SK-N-SH (cell line): ENCODE results near the gene ZNF580. TPM values are rescaled to one million over a fixed set of nuclear protein-coding genes. Genes with fewer than 3 reads are reported as not detected.

Experiments
- CTCF ChIA-PET: fragments of 300-600, 350-600 bp; formaldehyde crosslinking; extraction: SDS; loops from one replicate; lab custom pipeline; 2021; lab: Yijun Ruan, JAX
- POLR2A ChIA-PET: fragments of 350-600 bp; sonication (Branson Sonifier 250); formaldehyde crosslinking; extraction: SDS; loops from one replicate; lab custom pipeline; 2020; ENCODE audit warnings: antibody characterized with exemption, inconsistent platforms; lab: Yijun Ruan, JAX
- DNase-seq: peaks from one replicate; pipeline ENCODE4 v3.0.0; 2012
- H2AFZ ChIP-seq: fragments of 200-600 bp; sonication (generic); 2 replicates; pipeline ENCODE4 v1.8.1; 2016; ENCODE audit warnings: antibody characterized with exemption, mild to moderate bottlenecking, low read depth
- H3F3A ChIP-seq: fragments of 200-600 bp; sonication (generic); replicated peaks from 2 replicates; pipeline ENCODE3; 2016; ENCODE audit warnings: antibody characterized with exemption, mild to moderate bottlenecking; ENCODE audit not compliant: insufficient read depth
- H3K27ac ChIP-seq, 2 experiments: fragments of 200-500 bp in 1 of 2; fragments of 200-600 bp in 1 of 2; sonication (Bioruptor generic) in 1 of 2; sonication (generic), shearing (Covaris generic) in 1 of 2; 2 replicates each; pipeline versions ENCODE4 v1.5.1 to v1.6.1; 2014 to 2016; ENCODE audit warnings: low read depth in 2 of 2, inconsistent platforms in 1 of 2, low read length in 1 of 2, mild to moderate bottlenecking in 1 of 2, mixed read lengths in 1 of 2
- H3K27me3 ChIP-seq: fragments of 200-600 bp; sonication (generic), shearing (Covaris generic); 2 replicates; pipeline ENCODE4 v1.6.1; 2016; ENCODE audit warnings: mixed run types; ENCODE audit not compliant: insufficient read depth
- H3K36me3 ChIP-seq, 2 experiments: fragments of 200-500 bp in 1 of 2; fragments of 200-600 bp in 1 of 2; sonication (Bioruptor generic) in 1 of 2; sonication (generic) in 1 of 2; replicated peaks in 1 of 2; 2 replicates each; pipeline versions ENCODE3 to v1.5.1; 2014 to 2016; ENCODE audit warnings: low read length in 1 of 2, mild to moderate bottlenecking in 1 of 2; ENCODE audit not compliant: insufficient read depth in 2 of 2, control insufficient read depth in 1 of 2
- H3K4me1 ChIP-seq, 2 experiments: fragments of 200-500 bp in 1 of 2; fragments of 200-600 bp in 1 of 2; sonication (Bioruptor generic) in 1 of 2; sonication (generic), shearing (Covaris generic) in 1 of 2; 2 replicates each; pipeline versions ENCODE4 v1.5.1 to v1.6.1; 2014 to 2016; ENCODE audit warnings: low read depth in 1 of 2, low read length in 1 of 2, mixed run types in 1 of 2; ENCODE audit not compliant: insufficient read depth in 2 of 2, control insufficient read depth in 1 of 2
- H3K4me2 ChIP-seq: fragments of 200-600 bp; sonication (generic), shearing (Covaris generic); 2 replicates; pipeline ENCODE4 v1.6.1; 2017; ENCODE audit warnings: mixed run types
- H3K4me3 ChIP-seq, 2 experiments: fragments of 200-500 bp in 1 of 2; fragments of 200-600 bp in 1 of 2; sonication (Bioruptor generic) in 1 of 2; sonication (generic), shearing (Covaris generic) in 1 of 2; 2 replicates each; pipeline versions ENCODE4 v1.5.1 to v1.8.1; 2014 to 2016; ENCODE audit warnings: low read depth in 2 of 2, inconsistent platforms in 1 of 2, low read length in 1 of 2, mild to moderate bottlenecking in 1 of 2, mixed read lengths in 1 of 2, moderate library complexity in 1 of 2
- H3K79me2 ChIP-seq: fragments of 200-600 bp; sonication (generic); 2 replicates; pipeline ENCODE4 v1.8.1; 2017; ENCODE audit warnings: mild to moderate bottlenecking; ENCODE audit not compliant: insufficient read depth
- H3K9ac ChIP-seq: fragments of 200-600 bp; sonication (generic); 2 replicates; pipeline ENCODE4 v1.6.1; 2017; ENCODE audit warnings: mixed run types
- H3K9me2 ChIP-seq: fragments of 200-600 bp; sonication (generic); 2 replicates; pipeline ENCODE4 v1.6.1; 2017; ENCODE audit warnings: mixed run types
- H3K9me3 ChIP-seq: fragments of 200-600 bp; sonication (generic); 2 replicates; pipeline ENCODE4 v1.6.1; 2017; ENCODE audit warnings: mixed run types, mild to moderate bottlenecking, moderate library complexity
- H4K20me1 ChIP-seq: fragments of 200-600 bp; sonication (generic); 2 replicates; pipeline ENCODE4 v1.6.1; 2017; ENCODE audit warnings: mild to moderate bottlenecking, mixed run types; ENCODE audit not compliant: insufficient read depth
- ELF1 ChIP-seq: IDR thresholded peaks from 2 replicates; pipeline ENCODE4 v1.4.0; 2012
- EP300 ChIP-seq, 2 experiments: IDR thresholded peaks; 2 replicates each; pipeline versions ENCODE4 v1.4.0 to v1.6.1; 2012; ENCODE audit warnings: borderline replicate concordance in 1 of 2, low read depth in 1 of 2, low read length in 1 of 2
- EZH2phosphoT487 ChIP-seq: fragments of 200-600 bp; sonication (generic); IDR thresholded peaks from 2 replicates; pipeline ENCODE4 v1.6.1; 2017; ENCODE audit warnings: low read depth, mixed run types, mild to moderate bottlenecking, antibody characterized with exemption, moderate library complexity, borderline replicate concordance
- FOSL2 ChIP-seq: IDR thresholded peaks from 2 replicates; pipeline ENCODE4 v1.4.0; 2012; ENCODE audit warnings: low read depth, mild to moderate bottlenecking, moderate library complexity, borderline replicate concordance
- FOXM1 ChIP-seq: IDR thresholded peaks from 2 replicates; pipeline ENCODE4 v1.4.0; 2012; ENCODE audit warnings: low read depth, mild to moderate bottlenecking
- GATA2 ChIP-seq: sonication (generic); formaldehyde crosslinking; IDR thresholded peaks from 2 replicates; pipeline ENCODE4 v1.5.0; 2020; ENCODE audit warnings: mild to moderate bottlenecking, missing genetic modification reagents
- MEF2A ChIP-seq: IDR thresholded peaks from 2 replicates; pipeline ENCODE4 v1.4.0; 2012; ENCODE audit warnings: low read depth, borderline replicate concordance
- MXI1 ChIP-seq: IDR thresholded peaks from 2 replicates; pipeline ENCODE4 v1.6.1; 2012; ENCODE audit warnings: mild to moderate bottlenecking, low read depth, low read length, improper control_type of control experiment
- POLR2AphosphoS5 ChIP-seq: IDR thresholded peaks from 2 replicates; pipeline ENCODE4 v1.6.1; 2012; ENCODE audit warnings: low read depth, low read length
- RXRA ChIP-seq: IDR thresholded peaks from 2 replicates; pipeline ENCODE4 v1.4.0; 2012; ENCODE audit warnings: low read depth, mild to moderate bottlenecking, borderline replicate concordance
- SIN3A ChIP-seq: IDR thresholded peaks from 2 replicates; pipeline ENCODE4 v1.6.1; 2012; ENCODE audit warnings: low read depth, mild to moderate bottlenecking, low read length, moderate library complexity, borderline replicate concordance
- SMC3 ChIP-seq: IDR thresholded peaks from 2 replicates; pipeline ENCODE4 v1.6.1; 2012; ENCODE audit warnings: low read depth, low read length, improper control_type of control experiment
- TCF12 ChIP-seq: IDR thresholded peaks from 2 replicates; pipeline ENCODE4 v1.4.0; 2012
- TEAD4 ChIP-seq: IDR thresholded peaks from 2 replicates; pipeline ENCODE4 v1.4.0; 2012; ENCODE audit warnings: mild to moderate bottlenecking, borderline replicate concordance; ENCODE audit not compliant: insufficient read depth
- USF2 ChIP-seq: fragments of 150-350 bp; IDR thresholded peaks from 2 replicates; pipeline ENCODE4 v1.6.1; 2017; ENCODE audit warnings: antibody characterized with exemption, low read length, low read depth, borderline replicate concordance
- YY1 ChIP-seq: IDR thresholded peaks from 2 replicates; pipeline ENCODE4 v1.4.0; 2012; ENCODE audit warnings: low read depth, mild to moderate bottlenecking
- WGBS: methylation state at CpG from one replicate; pipeline ENCODE4 v1.1.6; 2017; ENCODE audit warnings: low lambda C conversion rate; 5-methylcytosine and 5-hydroxymethylcytosine counted together
- polyA plus RNA-seq, 3 experiments: library from polyadenylated mRNA; depleted of rRNA; stranded (reverse); fragments of >200 nt; gene quantifications; 2 replicates each; pipeline ENCODE4 v1.2.3, GENCODE V29; 2012

The ZNF580 gene
- polyA plus RNA-seq, 1 of the 3 experiments (the other 2 are of a cell fraction) = 21.9 TPM

DNA sequence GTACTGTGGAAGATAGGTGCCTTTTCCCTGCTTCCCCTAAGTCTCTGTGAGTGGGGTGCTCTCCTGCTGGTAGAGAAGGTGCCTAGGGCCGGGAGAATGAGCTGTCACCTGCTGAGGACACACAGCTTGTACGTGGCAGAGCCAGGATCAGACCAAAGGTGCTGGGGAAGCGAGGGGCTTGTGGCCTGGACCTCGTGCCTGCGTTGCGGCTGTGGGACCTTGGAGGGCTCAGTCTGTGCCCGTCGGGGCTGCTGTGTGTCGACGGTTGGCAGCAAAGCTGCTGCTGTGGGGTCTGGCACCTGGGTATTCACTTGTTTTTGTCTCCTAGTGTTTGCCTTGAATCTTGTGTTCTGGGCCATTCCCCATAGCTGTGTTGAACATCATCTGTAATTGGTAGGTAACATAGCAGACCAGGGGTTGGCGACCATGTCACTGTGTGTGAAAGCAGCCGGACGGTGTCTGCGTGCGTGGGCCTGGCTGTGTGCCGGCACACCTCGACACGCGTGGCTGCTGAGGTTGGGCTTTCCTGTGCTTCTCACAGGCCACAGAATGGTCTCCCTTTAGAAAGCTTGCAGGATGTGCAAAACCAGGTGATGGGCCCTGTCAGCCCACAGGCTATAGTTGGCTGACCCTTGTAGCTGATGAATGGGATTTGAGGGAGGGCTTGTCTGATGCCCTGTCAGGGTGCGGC, 23.2 kb downstream of the ZNF580 start:
- no peak overlapping the region for H3K4me2 ChIP-seq
- WGBS = 93% methylated on average over 18 of the region's 20 CpGs
- H3K9me3 ChIP-seq = no peaks in the 10 kb centered on the region
- CTCF ChIA-PET = interaction anchor here (0.8 to 2.2 kb wide), 5 partner anchors 7 to 33 kb away, joined by 3 to 9 read pairs (median 4); partner anchors contain the start of gene CCDC106
- H3K4me1 ChIP-seq = no peaks in the 10 kb centered on the region; a peak in 1 of 4 replicates
- H3F3A ChIP-seq = no peaks in the 10 kb centered on the region
- TF ChIP-seq YY1 (no peak), MEF2A (no peak), FOXM1 (no peak), EZH2phosphoT487 (no peak), TCF12 (no peak), FOSL2 (no peak), GATA2 (CRISPR knock-in tag) (no peak)
- TF ChIP-seq, all 33 proteins: peak for 0
- POLR2A ChIA-PET = no interaction called here
- H2AFZ ChIP-seq = no peak overlapping the region
- H3K4me3 ChIP-seq = no peak overlapping the region
- H3K9ac ChIP-seq = no peak overlapping the region
- peaks cover 93% of the 10 kb centered on the region for H3K79me2 ChIP-seq
- H3K36me3 ChIP-seq = peaks cover 25 to 75% of the 10 kb centered on the region in 2 experiments
- no peaks in the 10 kb centered on the region for H3K9me2 ChIP-seq
- no peak for DNase-seq
- no peak overlapping the region for H3K27ac ChIP-seq
- no peaks in the 10 kb centered on the region for H3K27me3 ChIP-seq
- peaks cover 86% of the 10 kb centered on the region for H4K20me1 ChIP-seq

- H3K27me3 ChIP-seq = no peaks in the 10 kb centered on the region
- H3K27ac ChIP-seq = no peak overlapping the region
- no peaks in the 10 kb centered on the region for H3K9me2 ChIP-seq
- peaks cover 21 to 69% of the 10 kb centered on the region in 2 experiments for H3K36me3 ChIP-seq
- no peak overlapping the region for H3K9ac ChIP-seq
- TF ChIP-seq TCF12 = no peak
- TF ChIP-seq MXI1 = no peak
- no peak for TF ChIP-seq RXRA
- no peak for TF ChIP-seq ELF1
- no peak for TF ChIP-seq USF2
- TF ChIP-seq TEAD4 = no peak
- no peak for TF ChIP-seq EP300 (IDR thresholded peaks at IDR 0.05; ENCODE audit: borderline replicate concordance in 1 of 2, low read depth in 1 of 2, low read length in 1 of 2)
- no peak for TF ChIP-seq SMC3
- TF ChIP-seq POLR2AphosphoS5 = no peak
- TF ChIP-seq SIN3A = no peak
- TF ChIP-seq, all 33 proteins: peak for 0
- no peak overlapping the region for H3K4me2 ChIP-seq
- DNase-seq = no peak
- H3K4me1 ChIP-seq = no peaks in the 10 kb centered on the region; a peak in 1 of 4 replicates
- CTCF ChIA-PET = no interaction called here
- peaks cover 11% of the 10 kb centered on the region for H3F3A ChIP-seq
- peaks cover 88% of the 10 kb centered on the region for H4K20me1 ChIP-seq
- no peaks in the 10 kb centered on the region for H3K9me3 ChIP-seq
- peaks cover 88% of the 10 kb centered on the region for H3K79me2 ChIP-seq
- no peak overlapping the region for H3K4me3 ChIP-seq
- POLR2A ChIA-PET = no interaction called here
- no peak overlapping the region for H2AFZ ChIP-seq
- 79% methylated on average over 12 of the region's 12 CpGs for WGBS
These were observed 25.7 kb downstream of the ZNF580 start for GRCh38 chr19:55666343-55667005.
